Measurements from ENCODE around the gene ABCA13. TPM values are rescaled to one million over a fixed set of nuclear protein-coding genes. Genes with fewer than 3 reads are reported as not detected.

The ABCA13 gene, protein sequence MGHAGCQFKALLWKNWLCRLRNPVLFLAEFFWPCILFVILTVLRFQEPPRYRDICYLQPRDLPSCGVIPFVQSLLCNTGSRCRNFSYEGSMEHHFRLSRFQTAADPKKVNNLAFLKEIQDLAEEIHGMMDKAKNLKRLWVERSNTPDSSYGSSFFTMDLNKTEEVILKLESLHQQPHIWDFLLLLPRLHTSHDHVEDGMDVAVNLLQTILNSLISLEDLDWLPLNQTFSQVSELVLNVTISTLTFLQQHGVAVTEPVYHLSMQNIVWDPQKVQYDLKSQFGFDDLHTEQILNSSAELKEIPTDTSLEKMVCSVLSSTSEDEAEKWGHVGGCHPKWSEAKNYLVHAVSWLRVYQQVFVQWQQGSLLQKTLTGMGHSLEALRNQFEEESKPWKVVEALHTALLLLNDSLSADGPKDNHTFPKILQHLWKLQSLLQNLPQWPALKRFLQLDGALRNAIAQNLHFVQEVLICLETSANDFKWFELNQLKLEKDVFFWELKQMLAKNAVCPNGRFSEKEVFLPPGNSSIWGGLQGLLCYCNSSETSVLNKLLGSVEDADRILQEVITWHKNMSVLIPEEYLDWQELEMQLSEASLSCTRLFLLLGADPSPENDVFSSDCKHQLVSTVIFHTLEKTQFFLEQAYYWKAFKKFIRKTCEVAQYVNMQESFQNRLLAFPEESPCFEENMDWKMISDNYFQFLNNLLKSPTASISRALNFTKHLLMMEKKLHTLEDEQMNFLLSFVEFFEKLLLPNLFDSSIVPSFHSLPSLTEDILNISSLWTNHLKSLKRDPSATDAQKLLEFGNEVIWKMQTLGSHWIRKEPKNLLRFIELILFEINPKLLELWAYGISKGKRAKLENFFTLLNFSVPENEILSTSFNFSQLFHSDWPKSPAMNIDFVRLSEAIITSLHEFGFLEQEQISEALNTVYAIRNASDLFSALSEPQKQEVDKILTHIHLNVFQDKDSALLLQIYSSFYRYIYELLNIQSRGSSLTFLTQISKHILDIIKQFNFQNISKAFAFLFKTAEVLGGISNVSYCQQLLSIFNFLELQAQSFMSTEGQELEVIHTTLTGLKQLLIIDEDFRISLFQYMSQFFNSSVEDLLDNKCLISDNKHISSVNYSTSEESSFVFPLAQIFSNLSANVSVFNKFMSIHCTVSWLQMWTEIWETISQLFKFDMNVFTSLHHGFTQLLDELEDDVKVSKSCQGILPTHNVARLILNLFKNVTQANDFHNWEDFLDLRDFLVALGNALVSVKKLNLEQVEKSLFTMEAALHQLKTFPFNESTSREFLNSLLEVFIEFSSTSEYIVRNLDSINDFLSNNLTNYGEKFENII (N-terminal part only)
- polyA plus RNA-seq = not detected in 2 replicates

DNA sequence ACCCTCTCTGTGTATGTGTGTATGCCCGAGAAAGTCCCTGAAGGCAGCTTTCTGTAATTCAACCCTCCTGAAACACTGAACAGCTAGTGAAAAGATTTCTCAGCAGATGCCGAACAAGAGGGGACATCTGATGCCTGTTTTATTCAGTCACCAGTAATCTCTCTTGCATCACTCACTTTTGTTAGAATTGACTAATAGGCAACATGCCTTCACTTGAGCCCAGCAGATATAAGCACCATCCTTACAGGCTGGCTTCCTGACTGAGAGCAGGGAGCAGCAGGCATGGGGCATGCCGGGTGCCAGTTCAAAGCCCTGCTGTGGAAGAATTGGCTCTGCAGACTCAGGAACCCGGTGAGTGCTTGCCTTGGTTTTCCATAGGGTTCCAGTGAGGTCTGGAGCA, at the start of gene ABCA13:
ABCA13 (plus strand) TSS at position 257 of the 400 bp plus-strand sequence; CDS start at position 283, 26 bp downstream.

Other genes with a start within 250 kb of the ABCA13 start
- 0.15 TPM in 1 of 2 replicates, not detected in the other for gene PKD1L1, start 223.0 kb upstream of the ABCA13 start, polyA plus RNA-seq
- gene HUS1, start 191.8 kb upstream of the ABCA13 start, polyA plus RNA-seq = 15.6 and 17.2 TPM in 2 replicates
- not detected in 2 replicates for gene SUN3, start 142.4 kb upstream of the ABCA13 start, polyA plus RNA-seq
- gene C7orf57, start 135.9 kb upstream of the ABCA13 start, polyA plus RNA-seq = 0.41 and 0.87 TPM in 2 replicates
- gene UPP1, start 82.2 kb upstream of the ABCA13 start, polyA plus RNA-seq = 10.4 and 22.2 TPM in 2 replicates

Measured in Purkinje cell (primary cell).